ENCODE results near the gene VPS16. TPM values are rescaled to one million over a fixed set of nuclear protein-coding genes. Genes with fewer than 3 reads are reported as not detected.
"Not testable (repeated sequence)": the region's sequence is repeated elsewhere in the genome, so short reads cannot be mapped to it uniquely, and the experiment has no call there.

The VPS16 gene
- total RNA-seq, 2 experiments from 2014 or later: 38.2 to 40.6 TPM

DNA sequence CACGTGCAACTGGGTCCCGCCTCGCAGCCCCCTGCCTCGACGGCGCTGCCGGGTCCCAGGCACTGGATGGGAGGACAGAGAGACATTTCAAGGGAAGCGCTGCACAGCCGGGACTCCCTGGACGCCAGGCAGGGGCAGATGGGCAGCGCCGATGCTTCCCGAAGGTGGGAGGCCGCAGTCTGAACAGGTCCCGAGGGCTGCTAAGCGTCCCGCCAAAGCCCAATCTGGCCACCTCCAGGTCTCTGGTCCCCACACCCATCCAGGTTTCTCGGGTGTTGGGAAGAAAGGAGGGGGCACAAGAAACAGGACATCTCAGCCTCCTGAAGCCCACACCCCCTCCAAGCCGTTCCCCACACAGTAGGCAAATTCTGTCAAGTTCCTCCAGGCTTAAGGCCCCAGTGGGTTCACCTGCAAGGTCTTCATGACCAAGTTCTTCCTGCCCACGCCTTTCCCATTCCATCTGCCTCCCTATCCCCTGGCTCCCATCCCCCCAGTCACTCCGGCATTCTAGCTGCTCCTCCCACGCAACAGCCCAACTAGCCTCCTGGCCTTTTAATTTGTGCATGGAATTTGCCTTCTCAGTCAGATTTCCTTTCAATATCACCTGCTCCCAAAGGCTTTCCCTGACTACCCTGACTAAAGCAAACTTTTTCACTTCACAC, 34.7 kb upstream of the VPS16 start:
- intact Hi-C loops (cut with DNase I, micrococcal nuclease): loop anchor here in 1 of 2 experiments (10.0 kb wide), 1 partner anchor 1179 kb away; no protein-coding TSS in a partner anchor
- ChIA-PET CTCF (no interaction called here), POLR2A (no interaction called here)
- Histone ChIP-seq H3K36me3 (ENCODE audit: insufficient read depth, low read length) (no peaks in the 10 kb centered on the region), H3K4me1 (ENCODE audit: insufficient read depth, low read length) (peaks cover 7% of the 10 kb centered on the region), H3K27me3 (ENCODE audit: control insufficient read depth in 1 of 2, insufficient read depth in 2 of 2, low read length in 2 of 2) (peaks cover 39 to 43% of the 10 kb centered on the region in 2 experiments), H3K9me3 (ENCODE audit: control insufficient read depth in 1 of 2, insufficient read depth in 1 of 2, low read length in 2 of 2) (peaks cover 0 to 5% of the 10 kb centered on the region in 2 experiments), H3K27ac (ENCODE audit: low read depth in 1 of 2, low read length in 2 of 2) (no peak overlapping the region), H3K4me3 (ENCODE audit: low read length) (no peak overlapping the region)
- H3K36me3 Mint-ChIP-seq (ENCODE audit: low read depth): no peaks in the 10 kb centered on the region
- TF ChIP-seq, protein P1, sequence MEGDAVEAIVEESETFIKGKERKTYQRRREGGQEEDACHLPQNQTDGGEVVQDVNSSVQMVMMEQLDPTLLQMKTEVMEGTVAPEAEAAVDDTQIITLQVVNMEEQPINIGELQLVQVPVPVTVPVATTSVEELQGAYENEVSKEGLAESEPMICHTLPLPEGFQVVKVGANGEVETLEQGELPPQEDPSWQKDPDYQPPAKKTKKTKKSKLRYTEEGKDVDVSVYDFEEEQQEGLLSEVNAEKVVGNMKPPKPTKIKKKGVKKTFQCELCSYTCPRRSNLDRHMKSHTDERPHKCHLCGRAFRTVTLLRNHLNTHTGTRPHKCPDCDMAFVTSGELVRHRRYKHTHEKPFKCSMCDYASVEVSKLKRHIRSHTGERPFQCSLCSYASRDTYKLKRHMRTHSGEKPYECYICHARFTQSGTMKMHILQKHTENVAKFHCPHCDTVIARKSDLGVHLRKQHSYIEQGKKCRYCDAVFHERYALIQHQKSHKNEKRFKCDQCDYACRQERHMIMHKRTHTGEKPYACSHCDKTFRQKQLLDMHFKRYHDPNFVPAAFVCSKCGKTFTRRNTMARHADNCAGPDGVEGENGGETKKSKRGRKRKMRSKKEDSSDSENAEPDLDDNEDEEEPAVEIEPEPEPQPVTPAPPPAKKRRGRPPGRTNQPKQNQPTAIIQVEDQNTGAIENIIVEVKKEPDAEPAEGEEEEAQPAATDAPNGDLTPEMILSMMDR (IDR thresholded peaks at IDR 0.05): no peak
- no peaks in the 10 kb centered on the region for H3K9me3 Mint-ChIP-seq
- H3K4me3 Mint-ChIP-seq: no peak overlapping the region
- ATAC-seq (ENCODE audit: poor library complexity): no peak
- peaks cover 71% of the 10 kb centered on the region for H3K27me3 Mint-ChIP-seq
- no peak for DNase-seq
- H3K27ac Mint-ChIP-seq: no peak overlapping the region
- H3K4me1 Mint-ChIP-seq (ENCODE audit: low read depth): peaks cover 7% of the 10 kb centered on the region

DNA sequence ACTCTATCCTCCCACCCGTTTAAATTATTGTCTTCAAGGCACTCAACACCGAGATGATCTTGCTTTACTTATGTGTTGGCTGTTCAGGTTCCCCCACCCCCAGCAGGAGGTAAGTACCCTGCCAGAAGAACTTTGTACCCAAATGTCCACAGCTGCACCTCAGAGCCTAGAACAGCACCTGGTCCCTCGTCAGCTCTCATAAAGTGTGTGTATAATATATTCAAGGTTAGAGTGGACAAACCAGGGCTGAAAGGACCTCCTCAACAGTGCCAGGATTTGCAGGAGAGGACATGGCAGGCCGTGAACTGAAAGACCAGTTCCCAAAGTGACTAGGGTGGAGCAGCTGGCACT, 34.2 kb upstream of the VPS16 start:
- Mint-ChIP-seq H3K27me3 (peaks cover 71% of the 10 kb centered on the region), H3K4me1 (ENCODE audit: low read depth) (peaks cover 2% of the 10 kb centered on the region), H3K36me3 (ENCODE audit: low read depth) (no peaks in the 10 kb centered on the region), H3K27ac (no peak overlapping the region), H3K9me3 (no peaks in the 10 kb centered on the region), H3K4me3 (no peak overlapping the region)
- H3K4me3 ChIP-seq (ENCODE audit: low read length): no peak overlapping the region
- ATAC-seq (ENCODE audit: poor library complexity) (no peak), DNase-seq (no peak)
- H3K36me3 ChIP-seq (ENCODE audit: insufficient read depth, low read length): no peaks in the 10 kb centered on the region
- CTCF ChIA-PET: no interaction called here
- peaks cover 2% of the 10 kb centered on the region for H3K4me1 ChIP-seq (ENCODE audit: insufficient read depth, low read length)
- POLR2A ChIA-PET: no interaction called here
- intact Hi-C loops (cut with DNase I, micrococcal nuclease): loop anchor here in 1 of 2 experiments (10.0 kb wide), 1 partner anchor 1178 kb away; no protein-coding TSS in a partner anchor
- peaks cover 0 to 5% of the 10 kb centered on the region in 2 experiments for H3K9me3 ChIP-seq (ENCODE audit: control insufficient read depth in 1 of 2, insufficient read depth in 1 of 2, low read length in 2 of 2)
- H3K27me3 ChIP-seq (ENCODE audit: control insufficient read depth in 1 of 2, insufficient read depth in 2 of 2, low read length in 2 of 2): peaks cover 34 to 38% of the 10 kb centered on the region in 2 experiments
- TF ChIP-seq, protein P1 (IDR thresholded peaks at IDR 0.05): no peak
- H3K27ac ChIP-seq (ENCODE audit: low read depth in 1 of 2, low read length in 2 of 2): no peak overlapping the region

DNA sequence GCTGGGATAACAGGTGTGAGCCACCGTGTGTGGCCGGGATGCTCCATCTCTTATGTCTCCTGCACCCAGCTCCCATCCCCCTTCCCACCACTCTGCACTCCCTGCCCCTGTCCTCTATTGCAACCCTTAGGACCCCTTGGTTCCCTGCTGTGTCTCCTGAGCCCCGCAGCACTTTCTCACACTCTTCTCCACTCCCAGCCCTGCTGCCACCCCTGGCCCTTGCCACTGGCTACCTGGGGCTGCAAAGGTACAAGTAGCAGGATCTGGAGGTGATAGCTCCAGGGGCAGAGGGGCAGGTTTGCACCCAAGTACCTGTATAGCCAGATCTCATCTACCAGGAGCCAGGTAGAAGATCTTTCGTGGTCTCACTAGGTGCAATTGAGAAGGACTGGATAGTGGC, 33.5 kb upstream of the VPS16 start:
- ATAC-seq (ENCODE audit: poor library complexity) (no peak), DNase-seq (no peak)
- POLR2A ChIA-PET: no interaction called here
- no peaks in the 10 kb centered on the region for H3K4me1 Mint-ChIP-seq (ENCODE audit: low read depth)
- H3K27me3 ChIP-seq (ENCODE audit: control insufficient read depth in 1 of 2, insufficient read depth in 2 of 2, low read length in 2 of 2): peaks cover 29 to 33% of the 10 kb centered on the region in 2 experiments
- no peak overlapping the region for H3K27ac Mint-ChIP-seq
- intact Hi-C loops (cut with DNase I, micrococcal nuclease): loop anchor here in 1 of 2 experiments (10.0 kb wide), 1 partner anchor 1178 kb away; no protein-coding TSS in a partner anchor
- TF ChIP-seq, protein P1 (IDR thresholded peaks at IDR 0.05): no peak
- no peaks in the 10 kb centered on the region for H3K4me1 ChIP-seq (ENCODE audit: insufficient read depth, low read length)
- peaks cover 2 to 5% of the 10 kb centered on the region in 2 experiments for H3K9me3 ChIP-seq (ENCODE audit: control insufficient read depth in 1 of 2, insufficient read depth in 1 of 2, low read length in 2 of 2)
- no peaks in the 10 kb centered on the region for H3K36me3 Mint-ChIP-seq (ENCODE audit: low read depth)
- peaks cover under 1% of the 10 kb centered on the region for H3K9me3 Mint-ChIP-seq
- no peaks in the 10 kb centered on the region for H3K36me3 ChIP-seq (ENCODE audit: insufficient read depth, low read length)
- no peak overlapping the region for H3K4me3 ChIP-seq (ENCODE audit: low read length)
- no peak overlapping the region for H3K27ac ChIP-seq (ENCODE audit: low read depth in 1 of 2, low read length in 2 of 2)
- CTCF ChIA-PET: no interaction called here
- H3K27me3 Mint-ChIP-seq: peaks cover 72% of the 10 kb centered on the region
- no peak overlapping the region for H3K4me3 Mint-ChIP-seq

DNA sequence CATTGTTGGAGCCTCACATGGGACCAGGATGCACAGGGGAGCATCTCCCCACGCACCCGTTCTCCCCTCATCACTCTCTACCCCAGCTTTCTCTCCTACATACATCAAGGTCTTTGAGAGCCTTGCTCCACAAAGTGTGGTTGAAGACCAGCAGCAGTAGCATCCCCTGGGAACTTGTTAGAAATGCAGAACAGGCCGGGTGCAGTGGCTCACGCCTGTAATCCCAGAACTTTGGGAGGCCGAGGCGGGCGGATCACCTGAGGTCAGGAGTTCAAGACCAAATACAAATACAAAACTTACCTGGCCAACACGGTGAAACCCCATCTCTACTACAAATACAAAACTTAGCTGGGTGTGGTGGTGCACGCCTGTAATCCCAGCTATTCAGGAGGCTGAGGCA, 32.6 kb upstream of the VPS16 start:
- H3K4me1 Mint-ChIP-seq (ENCODE audit: low read depth); H3K4me1 ChIP-seq (ENCODE audit: insufficient read depth, low read length); H3K27ac ChIP-seq (ENCODE audit: low read depth in 1 of 2, low read length in 2 of 2); H3K27ac Mint-ChIP-seq; POLR2A ChIA-PET; H3K4me3 ChIP-seq (ENCODE audit: low read length); H3K4me3 Mint-ChIP-seq; H3K36me3 ChIP-seq (ENCODE audit: insufficient read depth, low read length); H3K9me3 ChIP-seq (ENCODE audit: control insufficient read depth in 1 of 2, insufficient read depth in 1 of 2, low read length in 2 of 2); H3K36me3 Mint-ChIP-seq (ENCODE audit: low read depth); H3K9me3 Mint-ChIP-seq; ATAC-seq (ENCODE audit: poor library complexity); DNase-seq: not testable (repeated sequence)
- H3K27me3 ChIP-seq (ENCODE audit: control insufficient read depth in 1 of 2, insufficient read depth in 2 of 2, low read length in 2 of 2): peaks cover 25 to 26% of the 10 kb centered on the region in 2 experiments
- CTCF ChIA-PET: interaction anchor here (0.6 kb wide), 1 partner anchor 194 kb away, joined by 3 read pairs; no protein-coding TSS in a partner anchor
- H3K27me3 Mint-ChIP-seq: peaks cover 72% of the 10 kb centered on the region
- intact Hi-C loops (cut with DNase I, micrococcal nuclease): loop anchor here in 1 of 2 experiments (10.0 kb wide), 1 partner anchor 1177 kb away; no protein-coding TSS in a partner anchor
